ENCODE results near the gene PEX3. TPM values are rescaled to one million over a fixed set of nuclear protein-coding genes. Genes with fewer than 3 reads are reported as not detected.

Gene PEX3
- total RNA-seq, 1 donor from 2014 or later: 12.8 TPM

DNA sequence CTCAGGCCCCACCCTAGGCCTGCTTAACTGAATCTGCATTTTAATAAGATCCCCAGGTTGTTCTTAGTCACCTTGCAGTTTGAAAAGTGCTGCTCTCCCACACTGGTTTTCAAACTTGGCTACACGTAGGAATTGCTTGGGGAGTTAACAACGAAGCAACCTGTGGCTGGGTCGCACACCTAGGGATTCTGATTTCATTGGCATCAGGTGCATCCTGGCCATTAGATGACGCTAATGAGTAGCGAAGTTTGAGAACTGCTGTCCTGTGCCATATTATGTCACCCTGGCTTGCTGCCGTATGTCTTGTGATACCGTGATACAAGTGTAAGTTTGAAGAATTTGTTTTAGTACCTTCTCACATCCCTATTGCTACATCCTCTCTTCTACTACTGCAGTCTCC, 89.1 kb downstream of the PEX3 start:
- DNase-seq (ENCODE audit: extremely low spot score, unreplicated experiment): no peak
- Mint-ChIP-seq H3K9me3 (no peaks in the 10 kb centered on the region), H3K4me3 (peak overlapping the region; percentile 14), H3K4me1 (ENCODE audit: unreplicated experiment) (peaks cover 13% of the 10 kb centered on the region), H3K36me3 (no peaks in the 10 kb centered on the region), H3K27ac (no peak overlapping the region), H3K27me3 (peaks cover 14% of the 10 kb centered on the region)
- TF ChIP-seq, protein P1, sequence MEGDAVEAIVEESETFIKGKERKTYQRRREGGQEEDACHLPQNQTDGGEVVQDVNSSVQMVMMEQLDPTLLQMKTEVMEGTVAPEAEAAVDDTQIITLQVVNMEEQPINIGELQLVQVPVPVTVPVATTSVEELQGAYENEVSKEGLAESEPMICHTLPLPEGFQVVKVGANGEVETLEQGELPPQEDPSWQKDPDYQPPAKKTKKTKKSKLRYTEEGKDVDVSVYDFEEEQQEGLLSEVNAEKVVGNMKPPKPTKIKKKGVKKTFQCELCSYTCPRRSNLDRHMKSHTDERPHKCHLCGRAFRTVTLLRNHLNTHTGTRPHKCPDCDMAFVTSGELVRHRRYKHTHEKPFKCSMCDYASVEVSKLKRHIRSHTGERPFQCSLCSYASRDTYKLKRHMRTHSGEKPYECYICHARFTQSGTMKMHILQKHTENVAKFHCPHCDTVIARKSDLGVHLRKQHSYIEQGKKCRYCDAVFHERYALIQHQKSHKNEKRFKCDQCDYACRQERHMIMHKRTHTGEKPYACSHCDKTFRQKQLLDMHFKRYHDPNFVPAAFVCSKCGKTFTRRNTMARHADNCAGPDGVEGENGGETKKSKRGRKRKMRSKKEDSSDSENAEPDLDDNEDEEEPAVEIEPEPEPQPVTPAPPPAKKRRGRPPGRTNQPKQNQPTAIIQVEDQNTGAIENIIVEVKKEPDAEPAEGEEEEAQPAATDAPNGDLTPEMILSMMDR (conservative IDR thresholded peaks at IDR 0.05): no peak

DNA sequence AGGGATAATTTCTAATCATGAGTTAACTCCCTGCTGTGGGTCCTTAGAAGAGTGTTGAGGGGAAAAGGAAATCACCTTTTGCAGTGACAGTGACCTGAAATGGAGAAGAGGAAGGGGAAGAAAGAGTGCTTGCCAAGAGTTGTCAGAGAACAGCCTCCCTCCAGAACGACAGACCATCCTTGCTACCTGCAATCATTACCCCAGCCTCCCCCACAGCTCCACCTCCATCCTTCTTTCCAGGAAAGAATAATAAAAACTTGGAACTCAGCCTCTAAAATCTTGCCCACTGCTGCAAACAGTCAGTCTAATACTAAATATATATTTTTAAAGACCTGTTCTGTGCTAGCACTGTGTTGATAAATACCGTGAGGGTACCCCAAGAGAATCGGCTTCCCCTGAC, 89.6 kb downstream of the PEX3 start:
- H3K4me1 Mint-ChIP-seq (ENCODE audit: unreplicated experiment): peaks cover 15% of the 10 kb centered on the region
- peaks cover 10% of the 10 kb centered on the region for H3K27me3 Mint-ChIP-seq
- H3K27ac Mint-ChIP-seq: no peak overlapping the region
- DNase-seq (ENCODE audit: extremely low spot score, unreplicated experiment): no peak
- TF ChIP-seq, protein P1 (conservative IDR thresholded peaks at IDR 0.05): no peak
- peak overlapping the region; percentile 14 for H3K4me3 Mint-ChIP-seq
- H3K9me3 Mint-ChIP-seq: no peaks in the 10 kb centered on the region
- H3K36me3 Mint-ChIP-seq: no peaks in the 10 kb centered on the region

Other genes starting within 250 kb of the PEX3 start
- 5.2 and 10.3 TPM in 2 replicates for gene ADAT2, start 110 bp upstream of the PEX3 start, total RNA-seq (ENCODE audit: low replicate concordance)
- gene FUCA2, start 60.9 kb downstream of the PEX3 start, total RNA-seq (ENCODE audit: low replicate concordance): 48.0 and 71.9 TPM in 2 replicates
- 59.2 and 69.9 TPM in 2 replicates for gene PHACTR2, start 227.2 kb downstream of the PEX3 start, total RNA-seq (ENCODE audit: low replicate concordance)